Neural crest cell (in vitro differentiated cells): Measurements from ENCODE around the gene ADGRB3. TPM values are rescaled to one million over a fixed set of nuclear protein-coding genes. Genes with fewer than 3 reads are reported as not detected.

Source experiments
- DNase-seq: peaks from one replicate; pipeline ENCODE4 v3.0.0; 2021; ENCODE audit warnings: low read depth, mixed read lengths, low spot score
- H3K27ac Mint-ChIP-seq: one replicate; pipeline ENCODE4 v1.8.0; 2021; ENCODE audit warnings: mild to moderate bottlenecking, mixed read lengths; ENCODE audit not compliant: unreplicated experiment
- H3K27me3 Mint-ChIP-seq: 2 replicates; pipeline ENCODE4 v1.8.0; 2021; ENCODE audit warnings: low read depth, mild to moderate bottlenecking, mixed read lengths
- H3K36me3 Mint-ChIP-seq: 2 replicates; pipeline ENCODE4 v1.8.0; 2021; ENCODE audit warnings: low read depth, mild to moderate bottlenecking, mixed read lengths
- H3K4me1 Mint-ChIP-seq: 2 replicates; pipeline ENCODE4 v1.8.0; 2021; ENCODE audit warnings: mixed read lengths
- H3K4me3 Mint-ChIP-seq: one replicate; pipeline ENCODE4 v1.8.0; 2021; ENCODE audit warnings: mild to moderate bottlenecking, mixed read lengths
- H3K9me3 Mint-ChIP-seq: 2 replicates; pipeline ENCODE4 v1.8.0; 2021; ENCODE audit warnings: mixed read lengths
- CTCF ChIP-seq: fragments of 200-600 bp; sonication (generic); conservative IDR thresholded peaks from 2 replicates; pipeline ENCODE4 v1.5.0; 2021; ENCODE audit warnings: antibody characterized with exemption, mild to moderate bottlenecking
- total RNA-seq: library from RNA; stranded (reverse); gene quantifications from 2 replicates; pipeline ENCODE4 v1.2.1, GENCODE V29; 2021

Gene ADGRB3
- total RNA-seq, 1 donor from 2014 or later: 5.1 TPM

- no peak overlapping the region for H3K27ac Mint-ChIP-seq
- H3K36me3 Mint-ChIP-seq: peaks cover 3% of the 10 kb centered on the region
- DNase-seq: no peak
- H3K9me3 Mint-ChIP-seq: no peaks in the 10 kb centered on the region
- no peak overlapping the region for H3K4me3 Mint-ChIP-seq
- H3K4me1 Mint-ChIP-seq: no peaks in the 10 kb centered on the region
- H3K27me3 Mint-ChIP-seq: no peaks in the 10 kb centered on the region
- TF ChIP-seq CTCF: no peak
Measured at GRCh38 chr6:68680264-68680663, 45.2 kb downstream of the ADGRB3 start.

DNA sequence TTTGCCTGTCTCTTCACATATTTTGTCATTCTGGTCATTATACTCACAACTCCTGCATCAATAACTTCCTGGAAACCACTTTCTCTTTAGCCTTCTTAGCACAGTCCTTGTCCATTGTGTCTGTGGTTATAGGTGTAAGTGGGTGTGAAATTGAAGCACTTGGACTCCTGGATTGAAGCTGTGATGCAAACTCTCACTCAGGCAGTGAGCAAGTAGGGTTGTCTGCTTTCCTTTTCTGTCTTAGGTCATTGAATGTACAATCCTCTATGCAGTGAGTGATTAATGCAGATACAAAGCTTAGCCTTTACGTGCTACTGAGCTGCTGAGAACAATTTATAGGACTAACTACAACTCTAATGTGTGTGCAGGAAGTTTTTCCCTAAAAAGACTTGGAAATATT lies 54.8 kb downstream of the ADGRB3 start:
- no peak for TF ChIP-seq CTCF
- Mint-ChIP-seq H3K9me3 (no peaks in the 10 kb centered on the region), H3K36me3 (no peaks in the 10 kb centered on the region), H3K27ac (no peak overlapping the region), H3K4me1 (peaks cover 9% of the 10 kb centered on the region), H3K4me3 (no peak overlapping the region), H3K27me3 (no peaks in the 10 kb centered on the region)
- DNase-seq: no peak

- Mint-ChIP-seq H3K27me3 (no peaks in the 10 kb centered on the region), H3K27ac (no peak overlapping the region), H3K9me3 (no peaks in the 10 kb centered on the region), H3K4me3 (no peak overlapping the region), H3K4me1 (peaks cover 9% of the 10 kb centered on the region), H3K36me3 (no peaks in the 10 kb centered on the region)
- no peak for TF ChIP-seq CTCF
- no peak for DNase-seq
Measured at GRCh38 chr6:68691120-68691519, 56.0 kb downstream of the ADGRB3 start.

DNA sequence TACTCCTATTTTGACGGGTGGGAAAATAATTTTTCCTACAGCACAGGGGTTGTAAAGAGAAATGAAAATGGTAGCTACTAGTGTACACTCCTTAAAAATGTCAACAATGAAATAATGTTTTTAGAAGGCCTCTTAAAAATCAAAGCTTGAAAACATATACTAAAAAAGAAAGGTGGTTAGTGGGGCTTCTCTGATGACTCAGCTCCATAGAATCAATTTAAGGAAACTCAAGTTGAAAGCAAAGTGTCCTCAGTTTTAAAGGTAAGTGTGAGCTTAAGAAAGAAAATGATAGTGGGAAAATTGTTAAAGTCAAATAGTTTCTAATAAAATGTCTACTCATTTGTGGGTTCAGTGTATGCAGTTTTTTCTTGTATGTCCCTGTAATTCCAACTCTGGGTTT lies 58.2 kb downstream of the ADGRB3 start:
- no peaks in the 10 kb centered on the region for H3K9me3 Mint-ChIP-seq
- peaks cover 5% of the 10 kb centered on the region for H3K4me1 Mint-ChIP-seq
- no peak overlapping the region for H3K27ac Mint-ChIP-seq
- TF ChIP-seq CTCF: no peak
- no peaks in the 10 kb centered on the region for H3K27me3 Mint-ChIP-seq
- H3K4me3 Mint-ChIP-seq: no peak overlapping the region
- DNase-seq: no peak
- H3K36me3 Mint-ChIP-seq: no peaks in the 10 kb centered on the region

GRCh38 chr6:68695403-68695802 lies 60.3 kb downstream of the ADGRB3 start:
- no peaks in the 10 kb centered on the region for H3K9me3 Mint-ChIP-seq
- no peak for TF ChIP-seq CTCF
- H3K27me3 Mint-ChIP-seq: no peaks in the 10 kb centered on the region
- H3K27ac Mint-ChIP-seq: no peak overlapping the region
- no peaks in the 10 kb centered on the region for H3K4me1 Mint-ChIP-seq
- no peak overlapping the region for H3K4me3 Mint-ChIP-seq
- H3K36me3 Mint-ChIP-seq: no peaks in the 10 kb centered on the region
- no peak for DNase-seq

- no peak for DNase-seq
- no peaks in the 10 kb centered on the region for H3K36me3 Mint-ChIP-seq
- H3K4me1 Mint-ChIP-seq: no peaks in the 10 kb centered on the region
- TF ChIP-seq CTCF: no peak
- no peaks in the 10 kb centered on the region for H3K9me3 Mint-ChIP-seq
- H3K27ac Mint-ChIP-seq: no peak overlapping the region
- H3K4me3 Mint-ChIP-seq: no peak overlapping the region
- no peaks in the 10 kb centered on the region for H3K27me3 Mint-ChIP-seq
Measured at GRCh38 chr6:68695838-68696237, 60.8 kb downstream of the ADGRB3 start.
